Spleen (tissue), 11 donors: ENCODE measurements around the gene PRR5L. TPM values are rescaled to one million over a fixed set of nuclear protein-coding genes. Genes with fewer than 3 reads are reported as not detected.
"Not testable (repeated sequence)": the region's sequence is repeated elsewhere in the genome, so short reads cannot be mapped to it uniquely, and the experiment has no call there.

ENCODE experiments used
- DNase-seq: peaks from one replicate; pipeline ENCODE4 v3.0.0-alpha.2; 2020
- H3K27ac ChIP-seq, 8 donors: fragments of 200-600 bp; sonication (generic) in 7 of 8; 1 replicate in 4 of 8; 2 replicates in 4 of 8; pipeline versions ENCODE4 v1.5.0 to v1.8.0; 2016 to 2021; ENCODE audit warnings: inconsistent platforms in 4 of 8, mild to moderate bottlenecking in 4 of 8, moderate library complexity in 1 of 8
- H3K27me3 ChIP-seq, 7 donors: fragments of 200-600 bp; sonication (generic) in 6 of 7; replicated peaks in 1 of 7; 1 replicate in 4 of 7; 2 replicates in 3 of 7; pipeline versions ENCODE4 v1.5.0 to v1.8.0; 2016 to 2021; ENCODE audit warnings: inconsistent platforms in 3 of 7, mild to moderate bottlenecking in 1 of 7
- H3K36me3 ChIP-seq, 6 donors: fragments of 200-600 bp; sonication (generic) in 5 of 6; 1 replicate in 4 of 6; 2 replicates in 2 of 6; pipeline versions ENCODE4 v1.5.0 to v1.8.0; 2016 to 2021; ENCODE audit warnings: inconsistent platforms in 2 of 6
- H3K4me1 ChIP-seq, 6 donors: fragments of 200-600 bp; sonication (generic) in 5 of 6; 1 replicate in 3 of 6; 2 replicates in 3 of 6; pipeline versions ENCODE4 v1.5.0 to v1.8.0; 2016 to 2021; ENCODE audit warnings: inconsistent platforms in 3 of 6
- H3K4me3 ChIP-seq, 8 donors: fragments of 200-600 bp; sonication (generic) in 7 of 8; 1 replicate in 4 of 8; 2 replicates in 4 of 8; pipeline versions ENCODE4 v1.5.0 to v1.8.0; 2016 to 2021; ENCODE audit warnings: inconsistent platforms in 4 of 8, mild to moderate bottlenecking in 4 of 8, moderate library complexity in 2 of 8
- H3K9me3 ChIP-seq, 8 donors: fragments of 200-600 bp; sonication (generic) in 7 of 8; 1 replicate in 4 of 8; 2 replicates in 4 of 8; pipeline versions ENCODE4 v1.5.0 to v1.8.0; 2016 to 2021; ENCODE audit warnings: inconsistent platforms in 4 of 8
- POLR2A ChIP-seq, 3 donors: fragments of 450-650 bp; IDR thresholded peaks; one replicate each; pipeline ENCODE4 v1.5.1; 2017; ENCODE audit warnings: antibody characterized with exemption in 3 of 3, mild to moderate bottlenecking in 1 of 3
- POLR2AphosphoS5 ChIP-seq, 3 donors: sonication (generic); formaldehyde crosslinking; IDR thresholded peaks; one replicate each; pipeline ENCODE4 v1.5.1; 2017; ENCODE audit warnings: antibody characterized with exemption in 3 of 3
- WGBS, 5 donors: extraction: QIAGEN DNeasy Blood & Tissue Kit in 3 of 5; methylation state at CpG; one replicate each; pipeline versions ENCODE4 v1.1.5 to v1.1.7; 2013 to 2018; 5-methylcytosine and 5-hydroxymethylcytosine counted together
- intact Hi-C: fragments of 100-400 bp; cut with DNase I; formaldehyde crosslinking; loops from one replicate; pipeline ENCODE4 v1.15.0; 2023; ENCODE audit warnings: low total_unique reads
- polyA plus RNA-seq, 3 donors: library from polyadenylated mRNA; stranded (reverse); fragments of 200-250 nt; gene quantifications; one replicate each; pipeline ENCODE4 v1.2.1, GENCODE V29; 2013
- total RNA-seq, 7 donors: library from RNA; depleted of rRNA in 3 of 7; stranded (reverse); fragments of >200 nt in 3 of 7; fragmentation: NEBNext Ultra II Directional in 4 of 7; extraction: Animal tissue kit (Norgen Biotek cat#: 25700) in 4 of 7; gene quantifications; one replicate each; pipeline versions ENCODE4 v1.1.0 to v1.2.1, GENCODE V29; 2016 to 2021
- TF ChIP-seq, protein P1 (sequence below), 11 experiments: fragments of 200-600 bp in 7 of 11; fragments of 450-650 bp in 4 of 11; sonication (generic) in 4 of 11; IDR thresholded peaks in 8 of 11; conservative IDR thresholded peaks in 3 of 11; 1 replicate in 7 of 11; 2 replicates in 4 of 11; pipeline versions ENCODE4 v1.4.0 to v1.8.0; 2016 to 2021; ENCODE audit warnings: antibody characterized with exemption in 11 of 11, inconsistent platforms in 4 of 11, mild to moderate bottlenecking in 1 of 11
- donor health status: healthy with polysubstance abuse.
- donor health status: DM: no; HTN: no; CAD: no; lungs with moderate emphysema.
- donor health status: DM: no; HTN: no; CAD: no.
- donor health status: Bipolar disorder and iron deficiency.
- donor health status: healthy.
- donor health status: DM: no; HTN: no; CAD: no.
- donor health status: DM: yes; HTN: yes; CAD: no.

The PRR5L gene
- total and polyA plus RNA-seq, 10 donors = 10.7 to 330 (median 140) TPM

- peaks cover 0 to 18% (median 9%) of the 10 kb centered on the region in 6 donors for H3K4me1 ChIP-seq
- TF ChIP-seq POLR2A (IDR thresholded peaks at IDR 0.05) (no peak), POLR2AphosphoS5 (IDR thresholded peaks at IDR 0.05) (no peak)
- TF ChIP-seq, protein P1, sequence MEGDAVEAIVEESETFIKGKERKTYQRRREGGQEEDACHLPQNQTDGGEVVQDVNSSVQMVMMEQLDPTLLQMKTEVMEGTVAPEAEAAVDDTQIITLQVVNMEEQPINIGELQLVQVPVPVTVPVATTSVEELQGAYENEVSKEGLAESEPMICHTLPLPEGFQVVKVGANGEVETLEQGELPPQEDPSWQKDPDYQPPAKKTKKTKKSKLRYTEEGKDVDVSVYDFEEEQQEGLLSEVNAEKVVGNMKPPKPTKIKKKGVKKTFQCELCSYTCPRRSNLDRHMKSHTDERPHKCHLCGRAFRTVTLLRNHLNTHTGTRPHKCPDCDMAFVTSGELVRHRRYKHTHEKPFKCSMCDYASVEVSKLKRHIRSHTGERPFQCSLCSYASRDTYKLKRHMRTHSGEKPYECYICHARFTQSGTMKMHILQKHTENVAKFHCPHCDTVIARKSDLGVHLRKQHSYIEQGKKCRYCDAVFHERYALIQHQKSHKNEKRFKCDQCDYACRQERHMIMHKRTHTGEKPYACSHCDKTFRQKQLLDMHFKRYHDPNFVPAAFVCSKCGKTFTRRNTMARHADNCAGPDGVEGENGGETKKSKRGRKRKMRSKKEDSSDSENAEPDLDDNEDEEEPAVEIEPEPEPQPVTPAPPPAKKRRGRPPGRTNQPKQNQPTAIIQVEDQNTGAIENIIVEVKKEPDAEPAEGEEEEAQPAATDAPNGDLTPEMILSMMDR (IDR thresholded peaks at IDR 0.05 in 8 of 11, conservative IDR thresholded peaks at IDR 0.05 in 3 of 11) = no peak
- no peak overlapping the region for H3K27ac ChIP-seq
- no peaks in the 10 kb centered on the region for H3K9me3 ChIP-seq
- no peaks in the 10 kb centered on the region for H3K36me3 ChIP-seq
- H3K4me3 ChIP-seq = no peak overlapping the region
- WGBS, 5 donors = 31 to 60% (median 44%) methylated on average over 1 of the region's 1 CpG
- DNase-seq = no peak
- intact Hi-C loops = loop anchor here (5.0 kb wide), 1 partner anchor 183 kb away; no protein-coding TSS in a partner anchor
- no peaks in the 10 kb centered on the region for H3K27me3 ChIP-seq
Measured at GRCh38 chr11:36475192-36475591, 179.1 kb downstream of the PRR5L start.

- Histone ChIP-seq H3K27ac (no peak overlapping the region), H3K4me1 (peaks cover 0 to 21% (median 9%) of the 10 kb centered on the region in 6 donors), H3K9me3 (no peaks in the 10 kb centered on the region), H3K27me3 (no peaks in the 10 kb centered on the region), H3K36me3 (peaks cover 0 to 8% (median 0%) of the 10 kb centered on the region in 6 donors), H3K4me3 (no peak overlapping the region)
- DNase-seq = no peak
- intact Hi-C loops = loop anchor here (5.0 kb wide), 1 partner anchor 187 kb away; no protein-coding TSS in a partner anchor
- 28 to 38% (median 31%) methylated on average over 2 of the region's 2 CpGs for WGBS, 5 donors
- no peak for TF ChIP-seq POLR2AphosphoS5 (IDR thresholded peaks at IDR 0.05)
- TF ChIP-seq, protein P1 (IDR thresholded peaks at IDR 0.05 in 8 of 11, conservative IDR thresholded peaks at IDR 0.05 in 3 of 11) = peak in 10 of 11 experiments; percentile 32 to 69 (median 55)
Measured at GRCh38 chr11:36478700-36479329, 182.7 kb downstream of the PRR5L start.

DNA sequence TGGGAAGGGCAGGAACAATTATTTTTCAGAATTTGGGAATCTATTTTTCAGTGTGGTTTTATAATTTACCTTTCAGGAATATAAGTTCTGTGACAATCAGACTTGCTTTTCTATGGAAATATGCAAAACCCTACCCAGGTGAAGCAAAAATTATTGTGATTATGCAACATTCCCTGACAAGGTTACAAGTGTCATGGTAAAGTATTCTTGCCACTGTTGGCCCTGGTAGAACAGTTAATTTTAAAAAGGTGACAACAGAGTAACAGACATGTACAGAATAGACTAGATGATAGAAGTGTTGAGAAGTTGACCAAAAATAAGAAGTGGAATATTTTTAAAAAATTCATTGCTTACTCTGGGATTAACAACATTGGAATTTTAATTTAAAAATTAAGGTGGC lies 184.7 kb downstream of the PRR5L start:
- Histone ChIP-seq H3K27ac (no peak overlapping the region), H3K27me3 (no peaks in the 10 kb centered on the region), H3K36me3 (peaks cover 0 to 28% (median 11%) of the 10 kb centered on the region in 6 donors), H3K4me3 (no peak overlapping the region), H3K4me1 (peaks cover 3 to 34% (median 17%) of the 10 kb centered on the region in 6 donors), H3K9me3 (no peaks in the 10 kb centered on the region)
- intact Hi-C loops = no loop called here
- TF ChIP-seq, protein P1 (IDR thresholded peaks at IDR 0.05 in 8 of 11, conservative IDR thresholded peaks at IDR 0.05 in 3 of 11) = no peak
- TF ChIP-seq POLR2A (IDR thresholded peaks at IDR 0.05) (no peak), POLR2AphosphoS5 (IDR thresholded peaks at IDR 0.05) (no peak)
- no peak for DNase-seq

DNA sequence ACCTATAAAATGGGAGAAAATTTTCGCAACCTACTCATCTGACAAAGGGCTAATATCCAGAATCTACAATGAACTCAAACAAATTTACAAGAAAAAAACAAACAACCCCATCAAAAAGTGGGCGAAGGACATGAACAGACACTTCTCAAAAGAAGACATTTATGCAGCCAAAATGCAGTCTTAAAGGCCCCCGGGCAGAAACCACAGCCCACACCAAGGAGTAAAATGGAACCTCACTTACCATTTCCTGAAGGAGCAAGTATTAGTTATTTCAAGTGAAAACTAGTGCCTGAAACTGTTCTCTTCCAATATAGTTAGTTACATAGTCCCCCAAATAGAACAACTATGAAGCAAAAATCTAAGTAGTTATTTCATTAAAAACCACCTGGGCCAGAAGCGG lies 187.0 kb downstream of the PRR5L start:
- H3K9me3 ChIP-seq = not testable (repeated sequence)

More for the DNA sequence above, 187.0 kb downstream of the PRR5L start:
- peaks cover 0 to 41% (median 19%) of the 10 kb centered on the region in 6 donors for H3K36me3 ChIP-seq
- 67 to 79% (median 74%) methylated on average over 3 of the region's 4 CpGs for WGBS, 5 donors
- H3K4me3 ChIP-seq, H3K27me3 ChIP-seq, H3K27ac ChIP-seq, DNase-seq, intact Hi-C loops: not testable (repeated sequence)
- peaks cover 13 to 50% (median 32%) of the 10 kb centered on the region in 6 donors for H3K4me1 ChIP-seq
